Measurements from ENCODE around the gene TSPAN17. TPM values are rescaled to one million over a fixed set of nuclear protein-coding genes. Genes with fewer than 3 reads are reported as not detected.

The TSPAN17 gene
- total RNA-seq, 1 donor from 2014 or later: 31.8 TPM

DNA sequence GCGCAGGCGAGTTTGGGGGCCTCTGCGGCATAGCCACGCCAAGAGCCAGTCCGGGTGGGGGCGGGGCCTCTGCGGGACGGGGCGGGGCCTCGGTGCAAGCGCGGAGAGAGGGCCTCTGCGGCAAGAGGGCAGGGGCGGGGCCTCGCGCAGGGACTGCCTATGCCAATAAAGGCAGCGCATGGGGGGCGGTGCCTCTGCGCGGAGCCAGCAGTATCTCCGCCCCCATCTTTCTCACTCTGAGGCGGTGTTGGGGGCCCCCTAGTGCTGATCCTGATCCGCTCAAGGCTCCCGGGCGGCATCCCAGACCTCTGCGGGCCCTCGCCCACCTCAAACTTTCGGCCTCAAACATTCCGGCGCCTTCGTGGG, 28.1 kb upstream of the TSPAN17 start:
- peak; percentile 69 for ATAC-seq
- intact Hi-C loops (cut with DNase I): no loop called here
- peaks cover 6% of the 10 kb centered on the region for H3K4me1 ChIP-seq
- TF ChIP-seq, protein P1, sequence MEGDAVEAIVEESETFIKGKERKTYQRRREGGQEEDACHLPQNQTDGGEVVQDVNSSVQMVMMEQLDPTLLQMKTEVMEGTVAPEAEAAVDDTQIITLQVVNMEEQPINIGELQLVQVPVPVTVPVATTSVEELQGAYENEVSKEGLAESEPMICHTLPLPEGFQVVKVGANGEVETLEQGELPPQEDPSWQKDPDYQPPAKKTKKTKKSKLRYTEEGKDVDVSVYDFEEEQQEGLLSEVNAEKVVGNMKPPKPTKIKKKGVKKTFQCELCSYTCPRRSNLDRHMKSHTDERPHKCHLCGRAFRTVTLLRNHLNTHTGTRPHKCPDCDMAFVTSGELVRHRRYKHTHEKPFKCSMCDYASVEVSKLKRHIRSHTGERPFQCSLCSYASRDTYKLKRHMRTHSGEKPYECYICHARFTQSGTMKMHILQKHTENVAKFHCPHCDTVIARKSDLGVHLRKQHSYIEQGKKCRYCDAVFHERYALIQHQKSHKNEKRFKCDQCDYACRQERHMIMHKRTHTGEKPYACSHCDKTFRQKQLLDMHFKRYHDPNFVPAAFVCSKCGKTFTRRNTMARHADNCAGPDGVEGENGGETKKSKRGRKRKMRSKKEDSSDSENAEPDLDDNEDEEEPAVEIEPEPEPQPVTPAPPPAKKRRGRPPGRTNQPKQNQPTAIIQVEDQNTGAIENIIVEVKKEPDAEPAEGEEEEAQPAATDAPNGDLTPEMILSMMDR (IDR thresholded peaks at IDR 0.05): no peak
- H3K36me3 ChIP-seq: no peaks in the 10 kb centered on the region
- H3K27me3 ChIP-seq: peaks cover 68% of the 10 kb centered on the region
- H3K27ac ChIP-seq: no peak overlapping the region
- no peak overlapping the region for H3K4me3 ChIP-seq
- DNase-seq: peak; percentile 80
- no peaks in the 10 kb centered on the region for H3K9me3 ChIP-seq

DNA sequence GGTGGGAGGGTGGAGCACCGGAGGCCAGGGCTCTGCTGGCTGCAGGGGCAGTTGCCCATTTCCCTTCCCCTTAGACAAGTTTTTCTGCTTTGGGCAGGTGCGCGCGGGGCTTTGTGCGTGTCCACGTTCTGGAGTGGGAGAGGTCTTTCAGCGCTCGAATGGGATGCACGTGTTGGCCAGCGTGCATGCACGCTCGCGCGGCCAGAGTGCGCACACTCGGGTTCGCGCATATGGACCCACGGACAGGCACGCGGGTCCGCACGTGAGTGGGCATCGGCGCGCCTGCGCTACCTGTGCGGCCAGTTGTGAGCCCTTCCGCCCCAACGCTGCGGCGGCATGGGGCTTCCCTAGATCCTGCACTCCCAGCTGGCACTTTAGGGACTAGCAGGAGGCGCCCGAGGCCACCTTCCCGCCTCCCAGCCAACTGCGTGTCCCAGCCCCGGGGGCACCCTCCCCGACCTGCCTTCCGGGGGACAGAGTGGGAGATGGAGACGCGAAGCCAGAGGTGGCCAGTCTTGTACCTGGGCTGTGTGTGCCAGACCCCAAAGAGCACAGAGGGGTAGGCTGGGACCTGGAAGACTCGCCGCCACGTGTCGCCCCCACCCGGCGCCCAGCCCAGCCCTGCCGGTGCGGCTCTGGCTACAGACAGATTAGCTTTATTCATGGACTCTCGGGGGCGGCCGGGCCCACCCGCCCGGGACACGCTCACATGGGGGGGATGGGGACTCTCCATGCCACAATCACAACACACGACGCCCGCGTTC, 27.5 kb upstream of the TSPAN17 start:
- no peaks in the 10 kb centered on the region for H3K36me3 ChIP-seq
- TF ChIP-seq, protein P1 (IDR thresholded peaks at IDR 0.05): no peak
- no peaks in the 10 kb centered on the region for H3K9me3 ChIP-seq
- no peak overlapping the region for H3K27ac ChIP-seq
- intact Hi-C loops (cut with DNase I): no loop called here
- no peak overlapping the region for H3K4me3 ChIP-seq
- no peak for ATAC-seq
- DNase-seq: no peak
- H3K27me3 ChIP-seq: peaks cover 71% of the 10 kb centered on the region
- H3K4me1 ChIP-seq: peaks cover 6% of the 10 kb centered on the region

DNA sequence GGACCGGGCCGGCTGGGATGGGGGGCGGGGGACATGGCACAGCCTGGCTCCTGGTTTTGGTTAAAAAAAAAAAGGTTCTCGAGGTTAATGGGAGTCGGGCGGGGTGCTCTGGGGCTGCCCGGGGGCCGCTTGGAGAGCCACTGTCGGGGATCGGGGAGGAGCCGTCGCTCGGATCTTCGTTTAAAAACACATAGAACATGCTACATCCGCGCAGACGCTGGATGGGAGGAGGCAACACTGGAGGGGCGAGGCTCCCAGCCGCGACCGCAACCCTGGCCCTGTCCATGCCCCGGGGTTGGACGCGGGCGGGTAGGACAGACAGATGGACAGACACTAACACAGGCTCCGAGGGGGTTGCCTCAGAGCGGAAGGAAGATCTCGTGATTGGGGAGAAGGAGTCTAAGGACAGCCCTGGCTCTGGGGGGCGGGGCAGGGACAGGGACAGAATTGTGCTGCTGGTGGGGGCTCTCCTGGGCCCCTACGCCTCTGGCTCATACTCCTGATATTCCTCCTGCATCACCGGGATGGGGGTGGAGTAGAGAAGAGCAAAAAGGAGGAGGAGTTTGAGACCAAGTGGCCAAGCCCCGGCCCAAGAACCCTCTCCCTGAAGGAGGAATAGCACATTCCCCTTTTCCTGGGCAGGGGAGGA, 26.8 kb upstream of the TSPAN17 start:
- Histone ChIP-seq H3K9me3 (no peaks in the 10 kb centered on the region), H3K36me3 (no peaks in the 10 kb centered on the region), H3K27ac (no peak overlapping the region), H3K27me3 (peaks cover 67% of the 10 kb centered on the region), H3K4me1 (peaks cover 6% of the 10 kb centered on the region), H3K4me3 (no peak overlapping the region)
- DNase-seq: peak; percentile 76
- peak; percentile 65 for ATAC-seq
- intact Hi-C loops (cut with DNase I): no loop called here
- TF ChIP-seq, protein P1 (IDR thresholded peaks at IDR 0.05): no peak

DNA sequence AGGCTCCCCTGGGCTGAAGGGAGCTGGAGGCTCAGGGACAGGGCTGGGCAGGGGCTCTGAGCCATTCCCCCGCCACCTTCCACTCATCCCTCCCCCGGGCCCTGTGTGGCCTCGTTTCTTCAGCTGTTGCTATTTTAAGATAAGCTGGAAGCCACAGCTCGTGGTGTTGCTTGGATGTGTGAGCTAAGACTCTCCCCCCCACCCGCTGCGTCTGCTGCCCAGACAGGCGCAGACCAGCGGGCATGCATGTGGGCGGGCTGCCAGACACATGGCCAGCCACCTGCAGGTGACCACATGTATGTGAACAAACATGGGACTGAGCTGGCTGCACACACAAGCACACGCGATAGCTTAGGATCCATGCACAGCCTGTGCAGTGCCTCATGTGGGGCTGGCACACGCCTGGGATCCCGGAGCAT, 25.6 kb upstream of the TSPAN17 start:
- no peaks in the 10 kb centered on the region for H3K9me3 ChIP-seq
- H3K4me1 ChIP-seq: peaks cover 6% of the 10 kb centered on the region
- intact Hi-C loops (cut with DNase I): no loop called here
- H3K27ac ChIP-seq: no peak overlapping the region
- ATAC-seq: no peak
- DNase-seq: no peak
- H3K27me3 ChIP-seq: peaks cover 72% of the 10 kb centered on the region
- no peak overlapping the region for H3K4me3 ChIP-seq
- H3K36me3 ChIP-seq: no peaks in the 10 kb centered on the region
- TF ChIP-seq, protein P1 (IDR thresholded peaks at IDR 0.05): no peak

DNA sequence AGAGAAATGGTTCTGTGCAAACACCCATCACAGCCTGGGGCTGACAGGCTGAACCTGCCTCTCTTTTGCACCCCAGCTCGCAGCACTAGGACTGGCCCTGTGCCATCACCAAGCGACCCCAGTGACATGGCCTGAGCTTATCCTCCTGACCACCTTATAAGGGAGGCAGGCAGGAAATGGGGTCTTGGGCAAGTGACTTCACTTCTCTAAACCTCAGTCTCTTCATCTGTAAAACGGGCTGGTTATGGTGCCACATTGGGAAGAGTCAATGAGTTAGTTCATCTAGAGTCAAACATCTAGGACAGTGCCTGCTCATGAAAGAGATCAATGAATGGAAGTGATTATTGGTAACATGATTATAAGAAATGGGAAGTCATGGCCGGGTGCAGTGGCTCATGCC, 23.1 kb upstream of the TSPAN17 start:
- intact Hi-C loops (cut with DNase I): no loop called here
- peaks cover 6% of the 10 kb centered on the region for H3K4me1 ChIP-seq
- no peak overlapping the region for H3K4me3 ChIP-seq
- DNase-seq: no peak
- TF ChIP-seq, protein P1 (IDR thresholded peaks at IDR 0.05): no peak
- H3K36me3 ChIP-seq: no peaks in the 10 kb centered on the region
- peaks cover 78% of the 10 kb centered on the region for H3K27me3 ChIP-seq
- no peak overlapping the region for H3K27ac ChIP-seq
- ATAC-seq: no peak
- no peaks in the 10 kb centered on the region for H3K9me3 ChIP-seq
